GM18519 (cell line): ENCODE results near the gene LMF1.

Experiments used
- ATAC-seq: cut with Tn5 transposase; IDR thresholded peaks from one replicate; pipeline ENCODE4 v1.9.1; 2021; ENCODE audit warnings: mild to moderate bottlenecking, moderate library complexity; ENCODE audit not compliant: unreplicated experiment, low FRiP score

LMF1 gene

GRCh38 chr16:854808-855410 is 115.9 kb downstream of the LMF1 start:
- ATAC-seq: no peak

- no peak for ATAC-seq
These were observed 116.6 kb downstream of the LMF1 start for GRCh38 chr16:853981-854807.

- no peak for ATAC-seq
These were observed 117.5 kb downstream of the LMF1 start for GRCh38 chr16:853306-853705.

- no peak for ATAC-seq
These were observed 118.2 kb downstream of the LMF1 start for GRCh38 chr16:852451-853185.

- ATAC-seq: no peak
These were observed 118.9 kb downstream of the LMF1 start for GRCh38 chr16:851871-852270.

- ATAC-seq: no peak
These were observed 119.5 kb downstream of the LMF1 start for GRCh38 chr16:851209-851810.

GRCh38 chr16:850668-851067 is 120.1 kb downstream of the LMF1 start:
- ATAC-seq: no peak

GRCh38 chr16:848510-849253 is 122.1 kb downstream of the LMF1 start:
- no peak for ATAC-seq

- no peak for ATAC-seq
These were observed 122.9 kb downstream of the LMF1 start for GRCh38 chr16:847681-848445.

GRCh38 chr16:847151-847550 is 123.6 kb downstream of the LMF1 start:
- ATAC-seq: no peak

- ATAC-seq: no peak
These were observed 125.4 kb downstream of the LMF1 start for GRCh38 chr16:845351-845745.

GRCh38 chr16:844638-845350 is 126.0 kb downstream of the LMF1 start:
- no peak for ATAC-seq

GRCh38 chr16:843771-844170 is 127.0 kb downstream of the LMF1 start:
- ATAC-seq: no peak

GRCh38 chr16:842711-843560 is 127.8 kb downstream of the LMF1 start:
- no peak for ATAC-seq

- no peak for ATAC-seq
These were observed 128.7 kb downstream of the LMF1 start for GRCh38 chr16:842061-842476.

GRCh38 chr16:841455-842060 is 129.2 kb downstream of the LMF1 start:
- ATAC-seq: no peak

- ATAC-seq: no peak
These were observed 130.0 kb downstream of the LMF1 start for GRCh38 chr16:840561-841454.
